ENCODE measurements around the gene ZDHHC22. TPM values are rescaled to one million over a fixed set of nuclear protein-coding genes. Genes with fewer than 3 reads are reported as not detected.

Gene ZDHHC22
- total RNA-seq, 1 donor from 2014 or later, result not detected

- intact Hi-C loops (cut with micrococcal nuclease), result loop anchor here (1.0 kb wide), 1 partner anchor 11 kb away; no protein-coding TSS in a partner anchor
Measured at GRCh38 chr14:77086017-77086727, 55.4 kb downstream of the ZDHHC22 start.

- intact Hi-C loops (cut with micrococcal nuclease), result no loop called here
Measured at GRCh38 chr14:77085538-77085937, 56.1 kb downstream of the ZDHHC22 start.

GRCh38 chr14:77084985-77085384 is 56.6 kb downstream of the ZDHHC22 start:
- intact Hi-C loops (cut with micrococcal nuclease), result no loop called here

GRCh38 chr14:77083082-77083481 is 58.5 kb downstream of the ZDHHC22 start:
- intact Hi-C loops (cut with micrococcal nuclease), result no loop called here

GRCh38 chr14:77082356-77082755 is 59.2 kb downstream of the ZDHHC22 start:
- intact Hi-C loops (cut with micrococcal nuclease), result no loop called here

Other genes starting within 250 kb of the ZDHHC22 start
- 22.3 and 23.3 TPM in 2 replicates for gene IRF2BPL, start 113.1 kb downstream of the ZDHHC22 start, total RNA-seq
- 11.9 and 12.8 TPM in 2 replicates for gene CIPC, start 43.5 kb downstream of the ZDHHC22 start, total RNA-seq
- 0.27 and 0.80 TPM in 2 replicates for gene TMEM63C, start 40.0 kb upstream of the ZDHHC22 start, total RNA-seq
- not detected in 2 replicates for gene NGB, start 129.4 kb upstream of the ZDHHC22 start, total RNA-seq
- 11.4 and 14.1 TPM in 2 replicates for gene POMT2, start 179.1 kb upstream of the ZDHHC22 start, total RNA-seq
- 7.4 and 8.0 TPM in 2 replicates for gene GSTZ1, start 179.2 kb upstream of the ZDHHC22 start, total RNA-seq
- gene TMED8, start 235.3 kb upstream of the ZDHHC22 start, total RNA-seq, result 21.3 and 21.8 TPM in 2 replicates
- 0.41 TPM in 1 of 2 replicates, not detected in the other for gene SAMD15, start 235.6 kb upstream of the ZDHHC22 start, total RNA-seq